HG03469 (cell line): Measurements from ENCODE around the gene ACYP2.
A peak's percentile ranks its signal among the peaks of the same experiment; 100 is the strongest.
"Not testable (repeated sequence)": the region's sequence is repeated elsewhere in the genome, so short reads cannot be mapped to it uniquely, and the experiment has no call there.

Source experiments
- ATAC-seq: cut with Tn5 transposase; IDR thresholded peaks from one replicate; pipeline ENCODE4 v1.9.1; 2021; ENCODE audit warnings: mild to moderate bottlenecking, moderate library complexity, moderate number of reproducible peaks; ENCODE audit not compliant: unreplicated experiment

ACYP2 gene

GRCh38 chr2:54115284-54116137 lies at the start of gene ACYP2:
Gene ACYP2 (plus strand): TSS chr2:54115615.
- peak; percentile 82 for ATAC-seq

DNA sequence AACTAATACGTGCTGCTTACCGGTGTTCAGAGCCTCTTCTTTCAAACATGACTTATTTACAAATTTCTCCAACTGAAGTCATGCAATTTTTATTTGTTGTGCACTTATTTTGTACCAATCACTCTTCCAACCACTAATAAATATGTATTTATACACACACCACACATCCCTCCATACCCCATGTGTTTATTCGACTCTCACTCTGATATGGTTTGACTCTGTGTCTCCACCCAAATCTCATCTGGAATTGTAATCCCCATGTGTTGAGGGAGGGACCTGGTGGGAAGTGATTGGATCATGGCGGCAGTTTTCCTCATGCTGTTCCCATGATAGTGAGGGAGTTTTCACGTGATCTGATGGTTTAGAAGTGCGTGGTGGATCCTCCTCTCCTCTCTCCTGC lies 49.5 kb upstream of the ACYP2 start:
- no peak for ATAC-seq

DNA sequence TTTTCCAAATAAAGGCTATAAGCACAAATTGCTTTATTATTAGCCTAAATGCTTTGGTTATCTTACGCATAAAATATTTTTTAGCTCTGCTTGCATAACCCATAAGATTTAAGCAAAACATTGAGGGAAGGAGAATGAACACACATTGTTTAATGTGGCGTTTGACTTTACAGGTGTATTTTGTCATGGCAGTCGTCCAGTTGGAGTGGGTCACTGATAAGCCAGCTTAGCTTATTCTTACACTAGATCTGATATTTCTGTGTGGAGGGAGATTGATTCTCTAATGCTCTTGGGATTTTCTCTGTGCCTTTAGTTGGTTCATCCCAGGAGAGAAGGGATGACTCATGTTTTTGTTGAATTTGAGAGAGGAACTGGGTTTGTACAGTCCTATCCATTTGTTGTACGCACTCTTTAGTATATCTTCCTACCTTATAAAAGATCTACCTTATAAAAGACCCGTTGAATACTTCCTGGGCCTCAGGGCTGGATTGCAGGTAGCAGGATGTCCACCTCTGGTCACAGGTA lies 47.5 kb upstream of the ACYP2 start:
- ATAC-seq = no peak

- ATAC-seq = not testable (repeated sequence)
These were observed 42.9 kb upstream of the ACYP2 start for GRCh38 chr2:54072483-54072882.

DNA sequence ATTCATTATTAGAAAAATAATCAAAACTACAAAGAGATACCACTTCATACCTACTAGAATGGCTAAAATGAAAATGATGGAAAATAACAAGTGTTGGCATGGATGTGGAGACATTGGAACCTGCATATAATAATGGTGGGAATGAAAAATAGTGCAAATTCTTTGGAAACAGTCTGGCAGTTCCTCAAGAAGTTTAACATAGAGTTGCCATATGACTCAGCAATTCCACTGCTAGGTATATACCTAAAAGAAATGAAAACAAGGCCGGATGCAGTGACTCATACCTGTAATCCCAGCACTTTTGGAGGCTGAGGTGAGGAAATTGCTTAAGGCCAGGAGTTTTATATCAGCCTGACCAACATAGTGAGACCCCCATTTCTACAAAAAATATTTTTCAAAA lies 41.6 kb upstream of the ACYP2 start:
- no peak for ATAC-seq

- ATAC-seq = no peak
These were observed 40.6 kb upstream of the ACYP2 start for GRCh38 chr2:54074606-54075341.

- no peak for ATAC-seq
These were observed 38.8 kb upstream of the ACYP2 start for GRCh38 chr2:54076586-54076985.

DNA sequence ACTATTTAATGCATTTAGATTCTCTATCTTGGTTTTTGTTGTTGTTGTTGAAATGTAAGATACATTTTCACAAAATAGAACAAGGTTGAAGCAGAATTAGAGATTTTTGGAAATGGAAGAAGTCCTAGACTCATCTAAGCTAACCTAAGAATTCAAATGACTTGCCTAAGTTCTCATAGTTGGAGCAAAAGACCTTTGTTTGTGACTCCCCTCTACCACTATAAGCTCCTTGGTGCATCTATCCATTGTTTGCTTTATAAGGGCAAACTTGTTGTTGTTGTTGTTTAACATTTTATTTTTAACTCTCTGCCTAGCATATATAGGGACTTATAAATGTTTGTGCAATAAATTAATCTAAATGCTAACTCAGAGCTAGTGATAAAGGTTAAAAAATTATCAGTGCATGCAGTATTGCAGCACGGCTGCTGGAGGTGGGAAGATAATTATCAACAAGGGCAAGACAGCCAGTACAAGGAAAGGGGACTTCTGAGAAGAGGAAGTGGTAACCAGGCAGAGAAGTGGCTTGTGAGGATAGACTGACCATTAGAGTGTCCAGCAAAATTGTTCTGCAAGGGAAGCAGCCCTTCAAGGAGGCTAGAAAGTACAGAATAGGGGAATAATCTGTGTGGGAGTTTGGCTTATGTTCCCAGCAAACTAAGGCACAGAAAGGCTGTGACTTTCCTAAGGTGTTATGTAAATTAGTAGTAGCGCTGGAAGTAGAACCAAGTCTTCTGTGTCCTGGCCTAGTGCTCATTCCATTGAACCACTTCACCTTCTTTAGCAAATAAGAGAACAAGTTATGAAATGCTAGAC lies 38.1 kb upstream of the ACYP2 start:
- no peak for ATAC-seq

GRCh38 chr2:54079331-54079730 lies 36.1 kb upstream of the ACYP2 start:
- ATAC-seq = no peak

DNA sequence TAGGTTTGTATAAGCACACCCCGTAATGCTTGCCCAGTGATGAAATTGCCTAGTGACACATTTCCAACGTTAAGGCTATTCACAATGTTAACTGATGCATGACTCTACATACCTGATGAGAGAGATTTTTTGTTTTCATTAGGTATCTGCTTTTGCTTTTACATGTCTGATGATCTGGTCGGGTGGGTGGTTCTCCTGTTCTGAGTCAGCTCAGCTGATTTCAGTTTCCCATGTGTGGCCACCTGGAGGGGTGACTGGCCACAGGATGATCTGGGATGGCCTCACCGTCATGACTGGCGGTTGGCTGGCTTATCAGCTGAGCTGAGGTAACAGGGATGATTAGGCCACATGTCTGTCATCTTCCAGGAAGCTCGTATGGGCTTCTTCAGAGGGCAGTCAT lies 33.8 kb upstream of the ACYP2 start:
- peak; percentile 91 for ATAC-seq

GRCh38 chr2:54083021-54083420 lies 32.4 kb upstream of the ACYP2 start:
- ATAC-seq = no peak

- ATAC-seq = no peak
These were observed 32.0 kb upstream of the ACYP2 start for GRCh38 chr2:54083445-54083844.

DNA sequence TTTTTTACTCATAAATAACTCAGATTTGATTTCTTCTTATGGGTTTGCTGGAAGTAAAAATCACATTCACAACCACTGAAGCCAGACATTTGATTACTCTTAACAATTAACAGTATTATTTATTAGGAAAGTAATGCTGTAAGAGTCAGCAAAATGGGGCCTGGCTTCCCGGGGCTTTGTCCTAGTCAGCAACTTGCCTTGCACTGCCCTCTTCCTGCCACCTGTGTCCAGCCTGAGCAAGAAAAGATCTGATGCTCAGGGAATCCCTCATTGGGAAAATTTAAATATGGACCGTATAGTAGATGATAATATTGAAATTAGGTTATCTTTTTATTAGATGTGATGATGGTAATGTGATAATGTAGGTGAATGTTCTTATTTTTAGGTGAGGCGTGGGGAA lies 30.8 kb upstream of the ACYP2 start:
- ATAC-seq = no peak

DNA sequence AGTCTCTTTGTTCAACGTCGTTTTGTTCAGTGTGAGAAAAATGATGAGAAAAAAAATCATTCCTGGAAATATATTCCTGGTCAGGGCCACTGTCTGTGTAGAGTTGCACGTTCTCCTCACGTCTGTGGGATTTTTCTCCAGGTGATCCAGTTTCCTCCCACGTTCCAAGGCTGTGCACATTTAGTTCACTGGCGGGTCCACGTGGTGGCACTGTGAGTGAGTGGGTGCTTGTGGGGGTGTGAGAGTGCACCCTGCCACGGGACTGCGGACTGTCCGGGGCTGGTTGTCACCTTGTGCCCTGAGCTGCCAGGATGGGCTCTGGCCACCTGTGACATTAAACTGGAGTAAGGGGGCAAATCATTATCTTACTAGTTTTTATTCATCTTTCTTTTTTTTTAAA lies 30.3 kb upstream of the ACYP2 start:
- ATAC-seq = no peak

GRCh38 chr2:54086157-54086556 lies 29.3 kb upstream of the ACYP2 start:
- no peak for ATAC-seq

GRCh38 chr2:54088191-54088634 lies 27.2 kb upstream of the ACYP2 start:
- ATAC-seq = no peak

DNA sequence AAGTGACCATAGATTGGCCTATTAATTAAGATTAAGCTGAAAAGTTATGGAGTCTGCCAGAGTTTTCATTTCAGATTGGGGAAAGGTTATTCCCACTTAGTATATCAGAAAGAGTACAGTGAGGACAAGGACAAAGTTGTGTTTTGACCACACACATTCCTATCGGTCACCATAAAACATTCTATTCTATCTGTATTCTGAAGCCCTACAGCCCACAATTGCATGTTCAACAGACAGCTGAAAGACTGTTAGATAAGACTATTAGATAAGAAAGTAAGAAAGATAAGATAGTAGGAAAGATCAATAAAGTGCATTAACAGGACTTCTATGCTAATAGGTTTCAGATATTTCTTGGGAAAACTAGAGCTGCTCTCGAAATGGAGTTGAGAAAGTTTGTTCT lies 26.7 kb upstream of the ACYP2 start:
- no peak for ATAC-seq

DNA sequence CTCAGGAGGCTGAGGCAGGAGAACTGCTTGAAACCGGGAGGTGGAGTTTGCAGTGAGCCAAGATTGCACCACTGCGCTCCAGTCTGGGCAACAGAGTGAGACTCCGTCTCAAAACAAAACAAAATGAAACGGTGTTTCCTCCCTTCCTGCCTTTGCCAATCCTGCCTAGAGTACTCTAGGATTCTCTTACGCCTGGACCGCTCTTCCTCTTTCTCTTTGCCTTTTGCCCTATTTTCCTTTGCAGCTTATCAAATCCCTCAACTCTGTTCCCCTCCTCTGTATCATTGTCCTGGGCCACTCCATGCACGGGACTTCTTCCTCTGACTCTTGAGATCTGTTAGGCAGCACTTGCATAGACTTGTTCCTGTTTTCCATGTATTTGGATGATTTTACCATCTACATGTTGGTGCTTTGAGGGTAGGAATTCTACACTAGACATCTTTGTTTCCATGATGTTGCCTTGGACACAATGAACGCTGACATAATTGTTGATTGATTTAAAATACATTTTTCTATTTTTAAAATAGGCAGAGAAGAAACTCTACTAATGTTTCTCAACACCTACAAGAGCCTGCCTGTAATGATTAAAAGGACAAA lies 24.8 kb upstream of the ACYP2 start:
- ATAC-seq = no peak

GRCh38 chr2:54092940-54093339 lies 22.5 kb upstream of the ACYP2 start:
- ATAC-seq = peak; percentile 36

DNA sequence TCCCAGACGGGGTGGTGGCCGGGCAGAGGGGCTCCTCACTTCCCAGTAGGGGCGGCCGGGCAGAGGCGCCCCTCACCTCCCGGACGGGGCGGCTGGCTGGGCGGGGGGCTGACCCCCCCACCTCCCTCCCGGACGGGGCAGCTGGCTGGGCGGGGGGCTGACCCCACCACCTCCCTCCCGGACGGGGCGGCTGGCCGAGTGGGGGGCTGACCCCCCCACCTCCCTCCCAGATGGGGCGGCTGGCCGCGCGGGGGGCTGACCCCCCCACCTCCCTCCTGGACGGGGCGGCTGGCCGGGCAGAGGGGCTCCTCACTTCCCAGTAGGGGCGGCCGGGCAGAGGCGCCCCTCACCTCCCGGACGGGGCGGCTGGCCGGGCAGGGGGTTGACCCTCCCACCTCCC lies 20.0 kb upstream of the ACYP2 start:
- ATAC-seq = not testable (repeated sequence)

GRCh38 chr2:54096141-54096540 lies 19.3 kb upstream of the ACYP2 start:
- ATAC-seq = not testable (repeated sequence)
